NCI-H1092 treated with DMSO at 0.1 percent for 48 hours (cell line): Measurements from ENCODE around the gene FGFBP2.

Experiments used
- DNase-seq: peaks from one replicate; lab custom pipeline; 2025; lab: John Stamatoyannopoulos, UW

FGFBP2 gene

DNA sequence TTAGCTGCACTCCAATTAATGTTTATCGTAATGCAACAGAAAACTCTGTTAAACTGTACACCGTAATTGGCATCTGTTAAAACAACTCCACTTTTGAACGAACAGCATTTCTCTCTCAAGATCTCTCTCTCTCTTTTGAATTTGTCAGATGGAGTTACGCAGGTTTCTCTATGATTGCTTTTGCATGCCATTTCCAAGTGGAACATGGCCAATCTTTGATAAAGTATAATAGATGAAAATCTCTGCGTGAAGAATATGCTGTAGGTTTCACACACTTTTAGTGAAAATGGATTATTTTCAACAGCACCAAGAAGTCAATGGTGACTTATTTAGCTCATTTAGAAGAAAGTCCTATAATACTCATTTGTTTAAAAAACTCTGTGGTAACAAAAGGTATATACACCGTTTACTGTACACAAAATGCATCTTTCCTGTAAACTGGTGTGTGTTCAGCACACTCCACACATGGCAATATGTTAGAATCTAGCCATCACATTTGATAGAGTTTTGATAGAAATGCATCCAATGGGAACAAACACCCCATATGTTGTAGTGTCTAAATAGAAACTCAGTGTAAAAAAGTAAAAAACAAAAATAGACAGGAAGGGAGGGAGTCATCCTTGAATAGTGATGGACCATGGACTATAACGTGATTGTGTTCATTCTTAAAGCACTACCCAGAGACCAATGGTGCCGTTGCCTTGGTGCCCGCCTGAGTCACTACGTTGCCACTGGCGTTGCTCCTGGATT, 5.8 kb upstream of the FGFBP2 start:
- DNase-seq, result no peak

DNA sequence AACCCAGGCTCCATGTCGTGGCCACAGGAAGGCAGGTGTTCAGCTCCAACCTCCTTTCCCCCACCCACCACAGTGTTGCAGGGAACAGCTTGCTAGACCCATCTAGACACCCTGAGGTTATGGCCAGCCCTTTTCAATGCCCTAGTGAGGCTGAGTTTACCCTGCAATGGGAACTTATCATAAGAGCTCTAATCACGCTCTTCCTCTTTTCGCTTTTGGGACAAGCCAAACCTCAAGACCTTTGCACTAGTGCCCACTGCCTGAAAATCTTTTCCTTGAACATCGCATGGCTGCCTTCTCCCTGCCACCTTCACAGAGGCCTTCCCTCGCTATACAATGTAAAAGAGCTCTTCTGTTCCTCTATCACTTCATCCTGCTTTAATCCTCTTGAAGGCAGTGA, 2.4 kb upstream of the FGFBP2 start:
- DNase-seq, result no peak

DNA sequence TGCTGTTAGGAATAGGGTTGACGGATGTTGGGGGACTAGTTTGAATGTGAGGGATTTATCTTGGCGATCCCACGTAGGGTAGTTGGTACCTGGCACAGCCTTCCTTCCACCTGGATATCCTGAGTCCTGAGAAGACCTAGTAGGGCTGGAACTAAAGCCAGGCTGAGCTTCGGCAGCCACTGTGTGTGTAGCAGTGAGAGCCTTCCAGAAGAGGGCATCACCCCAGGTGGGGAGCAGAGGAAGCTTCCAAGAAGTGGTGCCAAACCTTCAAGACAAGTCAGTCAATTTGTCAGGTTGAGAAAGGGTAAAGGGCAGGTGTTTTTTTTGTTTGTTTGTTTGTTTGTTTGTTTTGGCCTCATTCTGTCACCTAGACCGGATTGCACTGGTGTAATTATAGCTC, 1.2 kb upstream of the FGFBP2 start:
- no peak for DNase-seq

GRCh38 chr4:15963576-15963975, 601 bp upstream of the FGFBP2 start:
- no peak for DNase-seq

GRCh38 chr4:15961781-15962510, 1.0 kb downstream of the FGFBP2 start:
- no peak for DNase-seq

DNA sequence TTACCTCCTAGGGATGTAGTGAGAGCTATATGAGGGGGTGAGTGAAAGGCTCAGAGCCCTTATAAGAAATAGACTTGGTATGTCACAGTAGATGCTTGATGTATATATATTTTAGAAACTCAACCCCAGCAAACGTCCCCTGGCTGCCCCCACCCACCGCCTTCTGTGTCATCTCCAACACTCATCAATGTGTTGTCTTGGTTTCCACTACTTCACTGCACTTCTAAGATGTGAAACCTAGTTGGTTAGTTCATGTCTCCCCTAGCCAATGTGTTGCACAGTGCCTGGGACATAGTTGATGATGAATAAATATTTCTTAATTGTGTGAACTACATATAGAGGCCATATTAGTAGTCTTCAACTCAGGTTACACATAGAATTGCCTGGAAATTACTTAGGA, 4.4 kb downstream of the FGFBP2 start:
- DNase-seq, result no peak

DNA sequence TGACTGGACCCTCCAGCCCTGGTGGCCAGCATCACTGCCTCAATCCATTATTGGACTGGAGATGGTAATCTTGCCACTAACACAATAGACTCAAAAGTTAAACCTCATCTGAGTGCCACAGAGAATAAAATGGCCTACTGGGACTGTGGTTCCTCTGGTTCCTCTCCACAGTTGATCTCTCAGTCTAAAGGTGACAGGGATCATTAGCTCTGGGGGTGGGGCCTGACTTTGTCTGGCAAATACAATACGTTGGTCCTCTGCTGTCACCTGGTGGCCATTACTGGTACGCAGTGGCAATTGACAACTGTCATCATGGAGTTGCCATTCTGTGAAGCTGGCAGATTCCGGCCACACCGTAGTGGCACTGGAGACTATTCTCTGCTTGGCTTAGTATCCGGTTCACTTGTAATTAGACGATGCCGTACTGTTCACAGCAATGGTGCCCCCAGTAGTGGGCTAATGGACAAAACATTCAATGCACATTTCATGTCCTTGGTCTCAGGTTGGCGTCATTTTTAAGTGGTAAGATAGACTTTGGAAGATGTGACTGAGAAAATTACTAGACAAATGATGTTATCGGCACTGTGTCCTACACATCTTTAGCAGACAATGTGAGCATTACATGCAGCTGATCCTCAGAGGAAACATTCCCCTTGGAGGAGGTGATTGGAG, 6.7 kb downstream of the FGFBP2 start:
- peak; percentile 51 for DNase-seq

- DNase-seq, result no peak
Observed at GRCh38 chr4:15955670-15956069, 7.3 kb downstream of the FGFBP2 start.

DNA sequence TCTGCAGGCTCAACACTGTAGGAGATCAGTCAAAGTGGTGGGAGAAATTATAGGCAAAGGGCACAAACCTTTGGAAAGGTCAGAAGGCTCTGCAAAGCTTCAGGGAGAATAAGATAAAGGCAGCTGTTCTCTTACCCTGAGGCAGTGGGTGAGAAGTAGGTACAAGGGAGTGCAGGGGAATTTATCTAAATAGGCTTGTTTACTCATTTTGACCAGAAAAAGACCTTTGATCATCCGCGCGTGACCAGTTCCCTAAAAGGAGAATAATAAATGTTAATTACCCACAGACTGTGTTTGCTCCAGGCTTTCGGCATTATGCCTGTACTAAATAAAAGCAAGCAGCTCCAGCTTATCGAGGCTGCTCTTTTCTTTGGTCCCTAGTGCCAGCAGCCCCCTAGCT, 9.3 kb downstream of the FGFBP2 start:
- DNase-seq, result no peak

- no peak for DNase-seq
Observed at GRCh38 chr4:15951781-15952180, 11.2 kb downstream of the FGFBP2 start.

GRCh38 chr4:15948826-15949225, 14.1 kb downstream of the FGFBP2 start:
- no peak for DNase-seq

DNA sequence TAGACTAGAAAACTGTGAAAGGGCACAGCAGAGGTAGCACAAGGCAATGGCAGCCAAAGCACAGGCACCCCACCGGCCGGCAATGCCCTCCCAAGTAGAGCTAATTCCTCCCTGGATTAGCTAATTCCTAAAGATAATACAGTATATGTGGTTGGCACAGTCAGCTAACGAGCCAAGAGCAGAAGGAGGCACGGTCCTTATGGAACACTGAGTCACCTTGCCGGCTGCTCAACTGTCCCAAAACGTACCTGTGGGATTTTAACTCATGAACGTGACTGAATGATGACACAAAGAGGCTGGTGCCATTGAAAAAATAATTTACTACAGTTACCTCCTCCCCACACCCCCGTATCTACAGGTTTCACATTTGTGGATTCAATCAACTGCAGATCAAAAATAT, 15.3 kb downstream of the FGFBP2 start:
- no peak for DNase-seq

DNA sequence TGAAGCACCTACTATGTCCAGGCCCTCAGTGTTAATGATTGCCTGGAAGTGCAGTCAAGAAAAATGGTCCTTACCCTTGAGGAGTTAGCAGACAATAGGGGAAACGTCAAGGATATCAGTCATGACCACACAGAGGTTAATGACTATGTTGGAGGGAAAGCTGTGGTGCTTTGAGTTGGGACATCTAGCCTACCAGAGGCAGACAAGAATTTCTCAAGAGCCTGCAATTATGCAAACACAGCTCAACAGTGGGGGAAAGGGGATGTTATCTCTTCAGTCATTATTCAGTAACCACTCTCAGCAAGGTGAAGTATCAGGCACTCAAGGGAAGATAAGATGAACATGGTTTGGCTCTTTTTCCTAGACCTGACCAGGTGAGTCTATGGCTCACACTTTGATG, 17.5 kb downstream of the FGFBP2 start:
- no peak for DNase-seq

GRCh38 chr4:15944895-15945294, 18.1 kb downstream of the FGFBP2 start:
- DNase-seq, result no peak

DNA sequence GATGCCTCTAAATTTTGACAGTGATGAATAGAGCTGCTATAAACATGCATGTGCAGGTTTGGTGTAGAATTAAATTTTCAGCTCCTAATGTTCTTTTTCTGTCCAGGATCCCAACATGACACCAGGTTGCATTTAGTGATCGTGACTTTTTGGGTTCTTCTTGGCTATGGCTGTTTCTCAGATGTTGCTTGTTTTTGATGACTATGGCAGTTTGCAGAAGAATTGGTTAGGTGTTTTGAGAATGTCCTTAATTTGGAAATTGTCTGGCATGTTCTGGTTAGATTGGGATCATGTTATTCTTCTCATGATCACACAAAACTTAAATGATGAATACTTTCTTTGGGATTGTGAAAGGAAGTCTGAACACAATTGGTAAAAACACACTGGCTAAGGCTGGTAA, 20.7 kb downstream of the FGFBP2 start:
- DNase-seq, result no peak

GRCh38 chr4:15938640-15939039, 24.3 kb downstream of the FGFBP2 start, which contains the start of gene FGFBP1:
Gene FGFBP1, minus strand, starts transcription at chr4:15938740. Its CDS starts 2,108 bp downstream, at chr4:15936632.
- DNase-seq, result no peak

GRCh38 chr4:15938182-15938581, 24.8 kb downstream of the FGFBP2 start:
- DNase-seq, result no peak

- no peak for DNase-seq
Observed at GRCh38 chr4:15936495-15936894, 26.5 kb downstream of the FGFBP2 start.

DNA sequence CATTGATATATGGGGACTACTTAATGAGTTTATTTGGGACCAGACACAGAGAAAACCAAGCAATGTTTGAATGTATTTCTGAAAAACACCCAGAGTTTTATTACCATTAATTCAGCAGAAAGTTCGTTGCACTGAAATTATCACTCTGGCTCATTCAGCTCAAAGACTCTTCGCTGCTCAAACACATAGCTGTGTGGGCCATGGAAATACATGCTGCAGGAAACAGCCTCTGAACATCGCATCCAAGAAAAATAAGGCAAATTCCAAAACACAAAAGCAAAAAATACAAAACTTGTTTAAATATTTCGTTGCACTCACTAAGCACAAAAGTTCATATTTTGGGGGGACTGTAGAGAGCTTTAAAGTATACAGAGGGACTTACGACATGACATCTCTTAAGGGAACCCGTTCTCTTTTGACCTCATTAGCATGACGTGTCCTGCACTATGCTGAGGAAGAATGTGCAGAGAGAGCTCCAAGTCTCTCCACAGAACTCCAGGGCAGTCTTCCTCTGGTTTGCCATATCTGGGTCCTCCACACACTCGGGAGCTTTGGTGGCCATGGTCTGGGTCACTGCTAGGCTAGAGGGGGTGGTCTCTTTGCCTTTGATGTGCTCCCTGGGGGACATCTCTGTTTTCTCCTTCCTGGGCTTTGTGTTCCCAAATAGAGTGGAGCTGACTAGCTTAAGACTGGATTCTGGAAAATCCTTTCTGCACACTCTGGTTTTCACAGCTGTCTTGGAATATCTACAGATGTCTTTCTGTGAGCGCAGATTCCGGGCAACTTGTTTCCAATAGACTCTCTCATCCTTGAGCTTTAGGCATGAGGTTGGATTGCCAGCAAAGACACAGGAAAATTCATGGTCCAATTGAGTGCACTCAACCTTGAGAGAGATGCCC, 27.2 kb downstream of the FGFBP2 start:
- DNase-seq, result no peak

GRCh38 chr4:15934259-15934658, 28.7 kb downstream of the FGFBP2 start:
- DNase-seq, result no peak

GRCh38 chr4:15931451-15932210, 31.3 kb downstream of the FGFBP2 start:
- DNase-seq, result no peak
